ENCODE measurements around the gene VEGFB. TPM values are rescaled to one million over a fixed set of nuclear protein-coding genes. Genes with fewer than 3 reads are reported as not detected.

The VEGFB gene
- total and polyA plus RNA-seq, 2 of the 4 experiments (the other 2 are of a cell fraction): 3.0 to 25.1 TPM

GRCh38 chr11:64265176-64266160 is 31.1 kb downstream of the VEGFB start (continued):
- TF ChIP-seq CEBPB (IDR thresholded peaks at IDR 0.05; ENCODE audit: low read depth, low read length): no peak
- no peak for TF ChIP-seq RFX5 (IDR thresholded peaks at IDR 0.05; ENCODE audit: low read depth, low read length)

- BruUV-seq (replicated peaks): no TSS peak
- Histone ChIP-seq H4K20me1 (ENCODE audit: insufficient read depth, low read length) (no peaks in the 10 kb centered on the region; the same call in 1 of the 2 replicates), H3K4me3 (ENCODE audit: insufficient read depth, low read depth, low read length) (no peak overlapping the region), H3K56ac (ENCODE audit: extremely low read depth, insufficient read depth, low read length) (no peak overlapping the region), H3K4me2 (ENCODE audit: low read depth, low read length) (no peak overlapping the region), H3K18ac (ENCODE audit: low read depth, low read length) (no peak overlapping the region), H3K79me1 (ENCODE audit: low read depth in 1 of 2, low read length in 2 of 2) (peaks cover 0 to 25% of the 10 kb centered on the region in 2 experiments; a peak in 2 of 4 replicates), H4K91ac (ENCODE audit: insufficient read depth, low read depth, low read length) (no peak overlapping the region), H2BK120ac (ENCODE audit: low read depth, low read length) (no peak overlapping the region), H2AK9ac (replicated peaks; ENCODE audit: low read depth, low read length, poor library complexity) (no peak overlapping the region), H3K36me3 (ENCODE audit: control insufficient read depth, insufficient read depth, low read length) (peaks cover 31% of the 10 kb centered on the region), H3K9me3 (ENCODE audit: control insufficient read depth, insufficient read depth, low read length) (no peaks in the 10 kb centered on the region), H3K9me1 (ENCODE audit: insufficient read depth, low read length) (0 out of 2 replicates have a peak, but pooled peaks cover 5% of the 10 kb centered on the region), H4K5ac (ENCODE audit: low read depth, low read length) (no peak overlapping the region), H2BK20ac (ENCODE audit: low read depth, low read length) (no peak overlapping the region), H2BK5ac (ENCODE audit: low read depth, low read length, poor library complexity, severe bottlenecking) (no peak overlapping the region), H3K4ac (ENCODE audit: low read depth, low read length) (no peak overlapping the region), H3K9ac (ENCODE audit: low read depth, low read length) (no peak overlapping the region), H3K27ac (ENCODE audit: insufficient read depth, low read length) (no peak overlapping the region), H3K14ac (replicated peaks; ENCODE audit: low read depth, low read length) (no peak overlapping the region), H2AK5ac (ENCODE audit: low read depth, low read length) (no peak overlapping the region), H3K27me3 (ENCODE audit: control insufficient read depth, insufficient read depth, low read length) (no peaks in the 10 kb centered on the region), H4K8ac (ENCODE audit: low read depth in 2 of 2, low read length in 2 of 2) (no peak overlapping the region), H3K4me1 (ENCODE audit: control insufficient read depth, insufficient read depth, low read length) (peaks cover 16% of the 10 kb centered on the region), H3K23ac (ENCODE audit: low read depth, low read length) (no peak overlapping the region), H2AFZ (replicated peaks; ENCODE audit: low read length, poor library complexity) (no peak overlapping the region), H2BK15ac (ENCODE audit: low read depth, low read length) (no peak overlapping the region)
- ATAC-seq (ENCODE audit: low read depth) (no peak), DNase-seq (no peak)
- dilution Hi-C loops (cut with HindIII; ENCODE audit: low sequenced_read_pairs, unreplicated experiment) (no loop called here), in situ Hi-C loops (cut with MboI; ENCODE audit: low sequenced_read_pairs) (no loop called here), intact Hi-C loops (cut with micrococcal nuclease) (no loop called here)
- ChIA-PET POLR2A (ENCODE audit: unreplicated experiment) (no interaction called here), CTCF (no interaction called here)
- WGBS, 2 experiments (ENCODE audit: extremely low coverage in 2 of 2, insufficient read length in 1 of 2): 70% methylated on average over 9 of the region's 15 CpGs; no CpG with 5 or more reads in 1 of the 2 experiments
- TF ChIP-seq CHD1 (IDR thresholded peaks at IDR 0.05; ENCODE audit: low read depth, low read length): no peak
- no peak for TF ChIP-seq BHLHE40 (IDR thresholded peaks at IDR 0.05; ENCODE audit: low read depth, low read length)
- TF ChIP-seq CTCF (conservative IDR thresholded peaks at IDR 0.05; ENCODE audit: low read depth, low read length): no peak
- TF ChIP-seq USF2 (IDR thresholded peaks at IDR 0.05; ENCODE audit: low read depth, low read length): no peak
- TF ChIP-seq RCOR1 (IDR thresholded peaks at IDR 0.05; ENCODE audit: insufficient replicate concordance, low read length): no peak
- TF ChIP-seq MAFK (IDR thresholded peaks at IDR 0.05; ENCODE audit: low read depth, low read length): no peak
- TF ChIP-seq CEBPB (IDR thresholded peaks at IDR 0.05; ENCODE audit: low read depth, low read length): no peak
- TF ChIP-seq FOS (IDR thresholded peaks at IDR 0.05; ENCODE audit: low read depth, low read length): no peak
- TF ChIP-seq RFX5 (IDR thresholded peaks at IDR 0.05; ENCODE audit: low read depth, low read length): no peak
- TF ChIP-seq SMC3 (IDR thresholded peaks at IDR 0.05; ENCODE audit: low read depth, low read length): no peak
- no peak for TF ChIP-seq ELK1 (IDR thresholded peaks at IDR 0.05; ENCODE audit: borderline replicate concordance, low read depth, low read length)
Observed at GRCh38 chr11:64266339-64266738, 32.0 kb downstream of the VEGFB start.
